Measurements from ENCODE around the gene PCSK9.
"Not testable (repeated sequence)": the region's sequence is repeated elsewhere in the genome, so short reads cannot be mapped to it uniquely, and the experiment has no call there.

Gene PCSK9

DNA sequence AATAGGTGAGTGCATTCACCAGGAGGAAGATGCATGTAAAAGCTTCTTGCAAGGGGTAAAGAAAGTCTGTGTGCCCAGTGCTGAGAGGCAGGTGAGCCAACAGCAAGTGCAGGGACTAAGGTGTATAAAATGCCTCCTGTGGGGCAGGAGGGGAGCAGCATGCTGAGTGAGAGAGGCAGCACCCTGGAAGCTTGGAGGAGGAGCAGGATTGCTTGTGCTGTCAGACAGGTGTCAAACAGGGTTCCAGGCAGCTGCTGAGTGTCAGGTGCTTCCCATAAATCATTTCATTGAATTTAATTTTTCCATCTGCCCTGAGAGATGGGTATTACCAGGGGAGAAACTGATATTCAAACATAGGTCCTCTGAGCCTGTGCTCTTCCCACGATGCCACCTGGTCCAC lies 26.7 kb upstream of the PCSK9 start:
- no peak overlapping the region for H3K9ac ChIP-seq (ENCODE audit: low read depth, low read length)

DNA sequence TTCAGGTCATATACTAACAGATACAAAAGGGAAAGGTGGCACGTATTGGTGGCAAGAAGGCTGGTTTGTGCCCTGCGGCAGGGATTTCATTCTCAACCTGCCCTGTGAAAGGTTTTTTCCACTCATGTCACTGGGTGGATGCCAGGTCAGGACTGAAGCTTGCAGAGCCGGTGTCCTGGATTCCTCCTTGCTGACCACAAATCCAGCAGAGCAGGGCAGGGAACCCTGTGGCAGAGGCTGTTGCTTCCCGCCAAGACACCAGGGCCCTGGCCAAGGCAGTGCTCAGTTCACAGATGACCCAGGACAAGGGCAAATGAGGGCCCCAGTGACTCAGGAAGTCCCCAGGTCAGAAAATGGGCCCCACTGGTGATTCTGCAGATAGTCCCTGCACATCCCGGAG lies 24.2 kb upstream of the PCSK9 start:
- Histone ChIP-seq H3K4me3 (ENCODE audit: low read depth, low read length) (no peak overlapping the region), H3K9ac (ENCODE audit: low read depth, low read length) (no peak overlapping the region), H3K36me3 (ENCODE audit: control insufficient read depth, insufficient read depth, low read length) (no peaks in the 10 kb centered on the region), H3K27me3 (ENCODE audit: control insufficient read depth, insufficient read depth, low read length) (no peaks in the 10 kb centered on the region), H3K9me3 (ENCODE audit: control insufficient read depth, insufficient read depth, low read length) (no peaks in the 10 kb centered on the region), H3K4me1 (ENCODE audit: control insufficient read depth, insufficient read depth, low read length) (peaks cover 10% of the 10 kb centered on the region)

More for the DNA sequence above, 26.7 kb upstream of the PCSK9 start:
- peaks cover 10% of the 10 kb centered on the region for H3K4me1 ChIP-seq (ENCODE audit: control insufficient read depth, insufficient read depth, low read length)
- no peak overlapping the region for H3K4me3 ChIP-seq (ENCODE audit: low read depth, low read length)
- H3K27me3 ChIP-seq (ENCODE audit: control insufficient read depth, insufficient read depth, low read length), result no peaks in the 10 kb centered on the region
- peaks cover 4% of the 10 kb centered on the region for H3K36me3 ChIP-seq (ENCODE audit: control insufficient read depth, insufficient read depth, low read length)
- peaks cover 5% of the 10 kb centered on the region for H3K9me3 ChIP-seq (ENCODE audit: control insufficient read depth, insufficient read depth, low read length)

DNA sequence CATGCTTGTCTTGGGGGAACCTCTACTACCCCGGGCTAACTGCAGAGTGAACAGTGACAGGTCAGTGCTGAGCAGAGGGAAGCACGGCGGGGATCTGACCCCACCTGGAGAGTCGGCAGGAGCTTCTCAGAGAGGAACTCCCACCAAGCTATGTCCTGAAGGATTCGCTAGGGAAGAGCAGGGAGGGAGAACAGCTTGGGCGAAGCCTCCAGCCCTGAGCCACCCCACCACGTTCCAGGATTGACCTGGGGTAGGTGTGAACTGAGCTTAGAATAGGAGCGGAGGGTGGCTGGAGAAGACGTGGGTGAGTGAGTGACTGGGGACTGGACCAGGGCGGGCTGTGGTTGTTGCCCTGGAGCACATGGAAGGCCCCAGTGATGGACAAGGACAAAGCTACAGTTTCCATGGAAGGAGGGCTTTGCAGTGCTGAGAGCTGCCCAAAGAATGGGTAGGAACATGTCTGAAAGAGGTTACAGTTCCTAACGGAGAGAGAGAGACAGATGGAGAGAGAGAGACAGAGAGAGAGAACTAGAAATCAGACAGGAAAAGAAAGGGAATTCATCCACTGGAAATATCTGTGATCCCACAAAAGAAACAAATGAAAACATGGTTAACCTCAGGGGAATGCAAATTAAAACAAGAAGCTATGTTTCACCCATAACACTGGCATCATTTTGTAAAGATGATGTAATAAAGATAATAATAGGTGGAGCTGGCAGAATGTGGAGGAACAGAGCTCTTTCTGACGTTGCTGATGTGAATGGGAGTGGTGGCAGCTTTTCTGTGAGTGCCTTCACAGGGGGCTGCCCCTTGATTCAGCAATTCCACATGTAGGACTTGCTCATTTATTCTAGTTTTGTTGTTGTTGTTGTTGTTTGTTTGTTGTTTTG lies 23.4 kb upstream of the PCSK9 start:
- Histone ChIP-seq H3K9ac (ENCODE audit: low read depth, low read length) (no peak overlapping the region), H3K9me3 (ENCODE audit: control insufficient read depth, insufficient read depth, low read length) (no peaks in the 10 kb centered on the region), H3K4me1 (ENCODE audit: control insufficient read depth, insufficient read depth, low read length) (peaks cover 4% of the 10 kb centered on the region), H3K27me3 (ENCODE audit: control insufficient read depth, insufficient read depth, low read length) (peaks cover 2% of the 10 kb centered on the region), H3K36me3 (ENCODE audit: control insufficient read depth, insufficient read depth, low read length) (no peaks in the 10 kb centered on the region), H3K4me3 (ENCODE audit: low read depth, low read length) (no peak overlapping the region)

DNA sequence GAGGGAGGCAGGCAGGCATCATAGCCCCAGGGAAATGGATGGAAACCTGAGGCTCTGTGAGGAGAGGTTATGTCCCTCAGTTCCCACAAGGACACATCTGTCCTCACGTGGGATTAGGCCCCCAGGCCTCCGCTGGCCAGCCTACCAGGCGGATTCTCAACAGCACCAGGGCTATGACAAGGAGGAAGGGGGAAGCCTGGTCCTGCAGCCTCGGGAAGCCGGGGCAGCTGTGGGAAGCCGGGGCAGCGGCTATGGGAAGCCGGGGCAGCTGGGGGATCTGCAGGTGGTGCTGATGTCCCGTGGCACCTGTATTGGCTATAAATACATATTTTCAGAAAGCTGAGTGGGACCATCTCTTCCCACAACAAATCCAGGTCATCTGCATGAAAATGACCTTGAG lies 21.0 kb upstream of the PCSK9 start:
- H3K9me3 ChIP-seq (ENCODE audit: control insufficient read depth, insufficient read depth, low read length), result no peaks in the 10 kb centered on the region
- no peak overlapping the region for H3K4me3 ChIP-seq (ENCODE audit: low read depth, low read length)
- no peaks in the 10 kb centered on the region for H3K4me1 ChIP-seq (ENCODE audit: control insufficient read depth, insufficient read depth, low read length)
- H3K9ac ChIP-seq (ENCODE audit: low read depth, low read length), result no peak overlapping the region
- H3K27me3 ChIP-seq (ENCODE audit: control insufficient read depth, insufficient read depth, low read length), result peaks cover 2% of the 10 kb centered on the region
- H3K36me3 ChIP-seq (ENCODE audit: control insufficient read depth, insufficient read depth, low read length), result no peaks in the 10 kb centered on the region

DNA sequence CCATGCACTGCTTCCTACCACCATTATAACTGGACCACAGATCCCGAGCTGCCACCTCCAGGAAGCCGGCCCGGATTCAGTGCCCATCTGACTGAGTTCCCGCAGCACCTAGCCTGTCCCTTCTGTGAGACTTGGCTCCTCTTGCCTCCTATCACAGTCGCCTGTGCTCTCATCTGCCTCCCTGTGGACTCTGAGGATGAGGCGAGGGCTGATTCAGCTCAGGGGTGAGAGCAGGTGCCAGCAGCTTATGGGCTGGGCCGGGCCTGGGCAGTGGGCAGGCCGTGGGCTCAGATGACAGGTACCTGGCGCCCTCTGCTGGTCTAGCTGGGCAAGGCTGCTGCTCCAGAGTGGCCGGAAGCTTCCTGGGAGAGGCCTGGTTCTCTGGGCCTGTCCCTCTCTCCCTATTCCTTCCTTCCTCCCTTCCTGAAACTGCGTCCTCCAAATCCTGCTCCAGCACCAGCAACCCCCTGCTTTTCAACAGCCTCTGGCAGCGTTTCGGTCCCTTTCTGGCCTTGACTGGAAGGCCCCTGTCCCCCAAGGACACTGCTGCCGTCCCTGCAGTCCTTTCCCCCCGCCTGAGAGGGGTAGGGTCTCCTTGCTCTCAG lies 17.3 kb upstream of the PCSK9 start:
- Histone ChIP-seq H3K9me3 (ENCODE audit: control insufficient read depth, insufficient read depth, low read length) (no peaks in the 10 kb centered on the region), H3K4me1 (ENCODE audit: control insufficient read depth, insufficient read depth, low read length) (no peaks in the 10 kb centered on the region), H3K4me3 (ENCODE audit: low read depth, low read length) (no peak overlapping the region), H3K27me3 (ENCODE audit: control insufficient read depth, insufficient read depth, low read length) (peaks cover 2% of the 10 kb centered on the region), H3K9ac (ENCODE audit: low read depth, low read length) (no peak overlapping the region), H3K36me3 (ENCODE audit: control insufficient read depth, insufficient read depth, low read length) (no peaks in the 10 kb centered on the region)

DNA sequence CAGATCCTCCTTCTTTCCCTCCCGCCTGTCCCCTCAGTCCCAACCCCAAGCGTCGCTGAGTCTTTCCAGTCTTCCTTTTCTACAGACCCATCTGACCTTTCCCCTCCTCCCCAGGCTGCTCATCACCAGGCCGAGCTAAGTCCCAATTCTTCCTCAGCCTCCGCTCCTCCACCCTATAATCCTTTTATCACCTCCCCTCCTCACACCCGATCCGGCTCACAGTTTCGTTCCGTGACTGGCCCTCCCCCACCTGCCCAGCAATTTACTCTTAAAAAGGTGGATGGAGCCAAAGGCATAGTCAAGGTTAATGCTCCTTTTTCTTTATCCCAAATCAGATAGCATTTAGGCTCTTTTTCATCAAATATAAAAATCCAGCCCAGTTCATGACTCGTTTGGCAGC lies 15.2 kb upstream of the PCSK9 start:
- not testable (repeated sequence) for H3K36me3 ChIP-seq (ENCODE audit: control insufficient read depth, insufficient read depth, low read length); H3K9me3 ChIP-seq (ENCODE audit: control insufficient read depth, insufficient read depth, low read length); H3K4me1 ChIP-seq (ENCODE audit: control insufficient read depth, insufficient read depth, low read length); H3K9ac ChIP-seq (ENCODE audit: low read depth, low read length); H3K4me3 ChIP-seq (ENCODE audit: low read depth, low read length); H3K27me3 ChIP-seq (ENCODE audit: control insufficient read depth, insufficient read depth, low read length)

DNA sequence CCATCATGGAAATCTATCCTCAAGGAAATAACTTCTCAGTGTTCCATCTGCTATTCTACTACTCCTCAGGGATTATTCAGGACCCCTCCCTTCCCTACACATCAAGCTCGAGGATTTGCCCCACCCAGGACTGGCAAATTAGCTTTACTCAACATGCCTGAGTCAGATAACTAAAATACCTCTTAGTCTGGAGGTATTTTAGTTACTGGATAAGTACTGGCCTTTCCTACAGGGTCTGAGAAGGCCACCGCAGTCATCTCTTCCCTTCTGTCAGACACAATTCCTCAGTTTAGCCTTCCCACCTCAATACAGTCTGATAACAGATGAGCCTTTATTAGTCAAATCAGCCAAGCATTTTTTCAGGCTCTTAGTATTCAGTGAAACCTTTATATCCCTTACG lies 12.7 kb upstream of the PCSK9 start:
- H3K27me3 ChIP-seq (ENCODE audit: control insufficient read depth, insufficient read depth, low read length); H3K9me3 ChIP-seq (ENCODE audit: control insufficient read depth, insufficient read depth, low read length); H3K4me1 ChIP-seq (ENCODE audit: control insufficient read depth, insufficient read depth, low read length); H3K9ac ChIP-seq (ENCODE audit: low read depth, low read length); H3K4me3 ChIP-seq (ENCODE audit: low read depth, low read length); H3K36me3 ChIP-seq (ENCODE audit: control insufficient read depth, insufficient read depth, low read length): not testable (repeated sequence)

DNA sequence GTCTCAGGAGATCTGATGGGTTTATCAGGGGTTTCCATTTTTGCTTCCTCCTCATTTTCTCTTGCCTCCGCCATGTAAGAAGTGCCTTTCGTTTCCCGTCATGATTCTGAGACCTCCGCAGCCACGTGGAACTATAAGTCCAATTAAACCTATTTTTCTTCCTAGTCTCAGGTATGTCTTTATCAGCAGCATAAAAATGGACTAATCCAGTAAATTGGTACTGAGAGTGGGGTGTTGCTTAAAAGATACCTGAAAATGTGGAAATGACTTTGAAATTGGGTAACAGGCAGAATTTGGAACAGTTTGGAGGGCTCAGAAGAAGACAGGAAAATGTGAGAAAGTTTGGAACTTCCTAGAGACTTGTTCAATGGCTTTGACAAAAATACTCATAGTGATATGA lies 8.2 kb upstream of the PCSK9 start:
- H3K9ac ChIP-seq (ENCODE audit: low read depth, low read length); H3K4me1 ChIP-seq (ENCODE audit: control insufficient read depth, insufficient read depth, low read length); H3K4me3 ChIP-seq (ENCODE audit: low read depth, low read length); H3K36me3 ChIP-seq (ENCODE audit: control insufficient read depth, insufficient read depth, low read length); H3K9me3 ChIP-seq (ENCODE audit: control insufficient read depth, insufficient read depth, low read length); H3K27me3 ChIP-seq (ENCODE audit: control insufficient read depth, insufficient read depth, low read length): not testable (repeated sequence)

DNA sequence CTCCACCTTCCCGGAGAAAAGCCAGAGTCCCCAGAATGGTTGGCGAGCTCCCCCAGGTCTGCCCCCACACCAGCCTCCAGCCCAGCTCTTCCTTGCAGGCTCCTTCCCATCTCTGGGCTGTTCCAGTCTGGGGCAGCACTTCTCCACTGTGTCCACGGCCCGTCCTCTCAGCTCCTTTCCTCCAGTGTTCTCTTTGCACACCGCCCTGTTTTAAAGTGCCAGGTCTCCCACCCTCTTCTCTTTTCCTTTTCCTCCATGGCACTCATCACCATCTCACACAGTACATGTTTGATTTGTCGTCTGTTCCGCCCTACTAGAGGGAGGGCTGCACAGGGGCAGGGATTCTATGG lies 6.1 kb upstream of the PCSK9 start:
- H3K9ac ChIP-seq (ENCODE audit: low read depth, low read length), result no peak overlapping the region
- peaks cover 11% of the 10 kb centered on the region for H3K27me3 ChIP-seq (ENCODE audit: control insufficient read depth, insufficient read depth, low read length)
- H3K4me1 ChIP-seq (ENCODE audit: control insufficient read depth, insufficient read depth, low read length), result no peaks in the 10 kb centered on the region
- no peak overlapping the region for H3K4me3 ChIP-seq (ENCODE audit: low read depth, low read length)
- no peaks in the 10 kb centered on the region for H3K36me3 ChIP-seq (ENCODE audit: control insufficient read depth, insufficient read depth, low read length)
- H3K9me3 ChIP-seq (ENCODE audit: control insufficient read depth, insufficient read depth, low read length), result no peaks in the 10 kb centered on the region

DNA sequence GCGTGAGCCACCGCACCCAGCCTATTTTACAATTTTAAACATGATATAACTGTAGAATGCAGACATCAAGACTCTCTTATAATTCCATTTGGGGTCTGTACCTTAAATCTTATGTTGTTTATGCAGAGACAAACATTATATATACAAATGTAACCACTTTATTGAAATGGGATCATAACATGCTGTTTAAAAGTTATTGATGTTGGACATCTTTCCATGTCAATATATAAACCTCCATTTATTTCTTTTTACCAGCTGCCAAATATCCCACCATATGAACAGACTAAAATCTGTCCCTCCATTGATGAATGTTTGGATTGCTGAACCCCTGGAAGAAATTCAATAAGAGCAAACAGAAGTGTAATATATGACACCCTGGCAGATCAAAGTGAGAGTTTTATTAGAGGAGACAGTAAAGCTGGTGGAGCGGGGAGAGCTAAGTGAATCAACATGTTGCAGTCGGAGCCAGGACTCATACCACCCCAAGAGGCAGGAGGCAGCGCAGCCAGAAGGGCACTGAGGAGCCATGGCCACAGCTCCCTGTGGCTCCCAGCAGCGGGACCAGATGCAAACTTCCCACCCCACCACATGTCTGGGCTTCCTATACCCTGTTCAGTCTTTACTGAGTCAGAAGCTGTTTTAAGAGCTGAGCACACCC lies 4.7 kb upstream of the PCSK9 start:
- peaks cover 24% of the 10 kb centered on the region for H3K27me3 ChIP-seq (ENCODE audit: control insufficient read depth, insufficient read depth, low read length)

DNA sequence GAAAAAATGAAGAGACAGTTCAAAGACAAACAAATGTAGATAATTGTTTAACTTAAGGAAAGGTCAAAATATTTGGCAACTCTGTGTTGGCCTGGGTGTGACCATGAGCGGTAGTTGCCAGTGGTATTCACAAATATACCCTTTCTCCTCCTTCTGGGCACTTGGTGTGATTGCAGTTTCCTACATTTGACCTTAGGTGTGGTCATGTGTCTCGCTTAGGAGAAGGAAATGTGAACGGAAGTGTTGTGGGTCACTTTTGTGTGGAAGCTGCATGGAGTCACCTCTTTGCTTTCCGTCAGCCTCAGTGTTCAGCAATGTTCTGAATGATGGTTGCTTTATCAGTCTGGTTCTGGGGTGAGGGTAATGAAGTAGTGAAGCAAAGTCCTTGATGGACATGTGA lies 3.4 kb upstream of the PCSK9 start:
- no peak overlapping the region for H3K4me3 ChIP-seq (ENCODE audit: low read depth, low read length)
- peaks cover 1% of the 10 kb centered on the region for H3K4me1 ChIP-seq (ENCODE audit: control insufficient read depth, insufficient read depth, low read length)
- H3K36me3 ChIP-seq (ENCODE audit: control insufficient read depth, insufficient read depth, low read length), result no peaks in the 10 kb centered on the region
- H3K27me3 ChIP-seq (ENCODE audit: control insufficient read depth, insufficient read depth, low read length), result peaks cover 37% of the 10 kb centered on the region
- H3K9ac ChIP-seq (ENCODE audit: low read depth, low read length), result no peak overlapping the region
- H3K9me3 ChIP-seq (ENCODE audit: control insufficient read depth, insufficient read depth, low read length), result no peaks in the 10 kb centered on the region

More for the DNA sequence above, 4.7 kb upstream of the PCSK9 start:
- Histone ChIP-seq H3K9ac (ENCODE audit: low read depth, low read length) (no peak overlapping the region), H3K9me3 (ENCODE audit: control insufficient read depth, insufficient read depth, low read length) (no peaks in the 10 kb centered on the region), H3K4me1 (ENCODE audit: control insufficient read depth, insufficient read depth, low read length) (no peaks in the 10 kb centered on the region), H3K36me3 (ENCODE audit: control insufficient read depth, insufficient read depth, low read length) (no peaks in the 10 kb centered on the region), H3K4me3 (ENCODE audit: low read depth, low read length) (no peak overlapping the region)

Measured in iPS-15b (cell line).